ENCODE results near the gene GCA. TPM values are rescaled to one million over a fixed set of nuclear protein-coding genes. Genes with fewer than 3 reads are reported as not detected.

Gene GCA
- total and polyA plus RNA-seq, 2 of the 8 experiments (the other 6 are each of a cell fraction or from before 2014, with no cell fraction given), result 37.4 to 42.0 TPM

DNA sequence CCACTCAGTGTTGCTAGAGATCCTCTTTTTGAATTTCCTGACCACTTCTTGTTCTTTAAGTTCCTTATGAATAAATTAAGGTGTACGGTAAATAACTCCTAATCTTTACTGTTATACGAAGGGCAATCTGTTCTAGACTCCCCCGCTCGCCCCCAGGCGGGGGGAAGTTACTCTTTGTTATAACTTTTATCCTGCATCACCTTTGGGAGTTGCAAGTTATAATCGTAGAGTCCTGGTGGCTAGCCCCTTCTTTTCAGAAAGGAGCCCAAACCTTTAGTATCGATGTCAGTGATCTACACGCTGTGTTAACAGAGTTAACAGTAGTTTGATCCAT, 652 bp downstream of the GCA start:
- H3K9me3 ChIP-seq (ENCODE audit: insufficient read depth in 2 of 2, low read depth in 1 of 2, low read length in 1 of 2), result no peaks in the 10 kb centered on the region
- peaks cover 0 to 35% of the 10 kb centered on the region in 2 experiments; a peak in 3 of 4 replicates for H3K79me2 ChIP-seq (ENCODE audit: control insufficient read depth in 1 of 2, insufficient read depth in 2 of 2, low read length in 2 of 2)
- H3K4me1 ChIP-seq (replicated peaks in 1 of 4; ENCODE audit: control insufficient read depth in 3 of 4, insufficient read depth in 4 of 4, low read length in 3 of 4), result peaks cover 0 to 2% (median 0%) of the 10 kb centered on the region in 4 experiments; a peak in 3 of 7 replicates
- H4K5ac ChIP-seq (ENCODE audit: insufficient read length, low read depth, low read length), result no peak overlapping the region
- no peak overlapping the region for H2AK5ac ChIP-seq (ENCODE audit: low read depth, low read length)
- H4K20me1 ChIP-seq (replicated peaks in 1 of 2; ENCODE audit: control insufficient read depth in 1 of 2, insufficient read depth in 2 of 2, low read length in 2 of 2), result no peaks in the 10 kb centered on the region
- H2BK5ac ChIP-seq (ENCODE audit: low read depth, low read length), result 0 out of 2 replicates have a peak overlapping the region, but pooled peaks have one; percentile 93
- H3K4ac ChIP-seq (replicated peaks; ENCODE audit: insufficient read length, low read depth, low read length), result no peak overlapping the region
- H2BK120ac ChIP-seq (replicated peaks; ENCODE audit: low read depth, low read length), result no peak overlapping the region
- TF ChIP-seq FOSL1 (IDR thresholded peaks at IDR 0.05; ENCODE audit: insufficient read depth, low read depth, low read length), result no peak
- no peak for TF ChIP-seq KDM1A (IDR thresholded peaks at IDR 0.05; ENCODE audit: borderline replicate concordance, low read length)
- 0 out of 4 replicates have a peak, but pooled peaks of 1 of the 2 experiments have one; percentile 4 for TF ChIP-seq SIN3A (conservative IDR thresholded peaks at IDR 0.05 in 1 of 2, IDR thresholded peaks at IDR 0.05 in 1 of 2; ENCODE audit: low read depth in 1 of 2, low read length in 2 of 2)
- no peak for TF ChIP-seq BRCA1 (IDR thresholded peaks at IDR 0.05; ENCODE audit: low read depth, low read length)
- H3K79me1 ChIP-seq (ENCODE audit: low read depth, low read length), result no peaks in the 10 kb centered on the region
- H2AFZ ChIP-seq (ENCODE audit: low read length), result peak overlapping the region; percentile 62; the same call in 1 of the 2 replicates
- H2BK20ac ChIP-seq (ENCODE audit: low read length), result no peak overlapping the region
- H3K4me3 ChIP-seq (ENCODE audit: extremely low read depth in 1 of 4, insufficient read depth in 2 of 4, low read depth in 3 of 4, low read length in 4 of 4), result peak overlapping the region; percentile 45 to 93 (median 86)
- H3K36me3 ChIP-seq (ENCODE audit: control insufficient read depth in 2 of 4, insufficient read depth in 4 of 4, low read length in 3 of 4), result peaks cover 0 to 2% (median 0%) of the 10 kb centered on the region in 4 experiments; a peak in 1 of 8 replicates
- FAIRE-seq, result no peak
- H4K91ac ChIP-seq (replicated peaks; ENCODE audit: insufficient read length, low read length), result no peak overlapping the region
- CTCF ChIA-PET (ENCODE audit: partially characterized antibody), result no interaction called here
- no peak overlapping the region for H2BK15ac ChIP-seq (ENCODE audit: low read length)
- no peak for DNase-seq (ENCODE audit: low read depth in 1 of 2, low spot score in 2 of 2)
- POLR2A ChIA-PET (ENCODE audit: partially characterized antibody), result no interaction called here
- no peak overlapping the region for H3K56ac ChIP-seq (replicated peaks; ENCODE audit: insufficient read length, low read depth, low read length)
- H3K9ac ChIP-seq (replicated peaks in 1 of 4; ENCODE audit: extremely low read depth in 1 of 4, low read depth in 3 of 4, low read length in 3 of 4), result peak overlapping the region in 3 of 4 experiments; percentile 78 to 84 (median 80); a peak in 6 of 7 replicates
- 0 out of 2 replicates have a peak, but pooled peaks cover 2% of the 10 kb centered on the region for H3K23me2 ChIP-seq (ENCODE audit: low read depth, low read length)
- H3K4me2 ChIP-seq (ENCODE audit: insufficient read depth in 1 of 2, low read depth in 2 of 2, low read length in 2 of 2), result peak overlapping the region; percentile 61 to 70
- WGBS, 2 experiments (ENCODE audit: extremely low coverage in 1 of 2, insufficient coverage in 1 of 2, insufficient read length in 1 of 2, insufficient replicate concordance in 2 of 2, low coverage in 1 of 2, low lambda C conversion rate in 2 of 2, missing lambda C conversion rate in 1 of 2), result 5% methylated on average over 8 of the region's 8 CpGs; no CpG with 5 or more reads in 1 of the 2 experiments
- H3K27ac ChIP-seq (ENCODE audit: low read depth, low read length), result peak overlapping the region; percentile 48; the same call in 1 of the 2 replicates
- no peak overlapping the region for H3K23ac ChIP-seq (ENCODE audit: insufficient read length)
- H4K8ac ChIP-seq (ENCODE audit: extremely low read depth, insufficient read depth, low read length), result no peak overlapping the region
- no peak overlapping the region for H3K18ac ChIP-seq (ENCODE audit: extremely low read depth, low read length)
- H3K27me3 ChIP-seq (replicated peaks in 1 of 4; ENCODE audit: control insufficient read depth in 3 of 4, extremely low read depth in 1 of 4, insufficient read depth in 3 of 4, low read length in 3 of 4), result no peaks in the 10 kb centered on the region
- H3K14ac ChIP-seq (ENCODE audit: insufficient read length), result no peak overlapping the region
- H2BK12ac ChIP-seq (ENCODE audit: low read depth, low read length), result no peak overlapping the region

Measured in H1 (cell line).